Neutrophil (primary cell): ENCODE results near the gene NDRG4.

Source experiments
- H3K27ac ChIP-seq: fragments of 200-600 bp; sonication (generic); 2 replicates; pipeline ENCODE4 v1.5.1; 2016; ENCODE audit warnings: mild to moderate bottlenecking, moderate library complexity
- H3K27me3 ChIP-seq: fragments of 200-600 bp; sonication (generic); 2 replicates; pipeline ENCODE4 v1.6.0; 2016; ENCODE audit warnings: mild to moderate bottlenecking
- H3K36me3 ChIP-seq: fragments of 200-600 bp; sonication (generic); 2 replicates; pipeline ENCODE4 v1.5.1; 2017
- H3K4me1 ChIP-seq, 2 experiments: fragments of 200-600 bp in 1 of 2; sonication (generic) in 1 of 2; 1 replicate in 1 of 2; 2 replicates in 1 of 2; pipeline versions ENCODE4 v1.5.1 to v1.6.1; 2013 to 2016; ENCODE audit warnings: low read depth in 1 of 2, low read length in 1 of 2, mild to moderate bottlenecking in 1 of 2, moderate library complexity in 1 of 2; ENCODE audit not compliant: control insufficient read depth in 1 of 2, insufficient read depth in 1 of 2
- H3K4me3 ChIP-seq, 2 experiments: fragments of 200-600 bp in 1 of 2; sonication (generic) in 1 of 2; 1 replicate in 1 of 2; 2 replicates in 1 of 2; pipeline ENCODE4 v1.5.1; 2013 to 2016; ENCODE audit warnings: low read depth in 1 of 2, low read length in 1 of 2, mild to moderate bottlenecking in 1 of 2, moderate library complexity in 1 of 2
- H3K9me3 ChIP-seq: fragments of 200-600 bp; sonication (generic); 2 replicates; pipeline ENCODE4 v1.5.1; 2016
- CTCF ChIP-seq: fragments of 200-600 bp; sonication (generic); IDR thresholded peaks from 2 replicates; pipeline ENCODE4 v1.5.1; 2016; ENCODE audit warnings: antibody characterized with exemption

NDRG4 gene

GRCh38 chr16:58515125-58515870 lies 15.4 kb downstream of the NDRG4 start, which contains the start of gene SETD6:
Gene SETD6, plus strand, starts transcription at chr16:58515517. Its CDS starts 21 bp downstream, at chr16:58515538.
- Histone ChIP-seq H3K36me3 (peaks cover 34% of the 10 kb centered on the region), H3K9me3 (no peaks in the 10 kb centered on the region), H3K4me1 (peaks cover 17 to 18% of the 10 kb centered on the region in 2 experiments), H3K4me3 (peak within 1 kb of the TSS; percentile 70 to 84), H3K27me3 (no peaks in the 10 kb centered on the region), H3K27ac (peak within 1 kb of the TSS; percentile 62)
- no peak for TF ChIP-seq CTCF

GRCh38 chr16:58515871-58516767 lies 16.2 kb downstream of the NDRG4 start:
- H3K9me3 ChIP-seq: no peaks in the 10 kb centered on the region
- H3K4me3 ChIP-seq: peak overlapping the region; percentile 70 to 84
- no peaks in the 10 kb centered on the region for H3K27me3 ChIP-seq
- peaks cover 42% of the 10 kb centered on the region for H3K36me3 ChIP-seq
- peaks cover 17 to 18% of the 10 kb centered on the region in 2 experiments for H3K4me1 ChIP-seq
- no peak for TF ChIP-seq CTCF
- peak overlapping the region; percentile 62 for H3K27ac ChIP-seq

- Histone ChIP-seq H3K9me3 (no peaks in the 10 kb centered on the region), H3K4me3 (no peak overlapping the region), H3K27ac (no peak overlapping the region), H3K36me3 (peaks cover 48% of the 10 kb centered on the region), H3K27me3 (no peaks in the 10 kb centered on the region), H3K4me1 (peaks cover 17 to 18% of the 10 kb centered on the region in 2 experiments)
- TF ChIP-seq CTCF: no peak
Observed at GRCh38 chr16:58516768-58517107, 16.8 kb downstream of the NDRG4 start.

- H3K36me3 ChIP-seq: peaks cover 64% of the 10 kb centered on the region
- no peak for TF ChIP-seq CTCF
- no peaks in the 10 kb centered on the region for H3K27me3 ChIP-seq
- H3K4me3 ChIP-seq: no peak overlapping the region
- no peaks in the 10 kb centered on the region for H3K9me3 ChIP-seq
- peaks cover 17 to 18% of the 10 kb centered on the region in 2 experiments for H3K4me1 ChIP-seq
- no peak overlapping the region for H3K27ac ChIP-seq
Observed at GRCh38 chr16:58518083-58518979, 18.4 kb downstream of the NDRG4 start.

GRCh38 chr16:58518980-58519368 lies 19.0 kb downstream of the NDRG4 start:
- no peaks in the 10 kb centered on the region for H3K9me3 ChIP-seq
- peaks cover 70% of the 10 kb centered on the region for H3K36me3 ChIP-seq
- H3K4me1 ChIP-seq: peaks cover 17 to 18% of the 10 kb centered on the region in 2 experiments
- no peak for TF ChIP-seq CTCF
- no peak overlapping the region for H3K27ac ChIP-seq
- H3K27me3 ChIP-seq: no peaks in the 10 kb centered on the region
- H3K4me3 ChIP-seq: no peak overlapping the region
